Stromal cell of bone marrow (primary cell): ENCODE results near the gene EIF3J.
"Not testable (repeated sequence)": the region's sequence is repeated elsewhere in the genome, so short reads cannot be mapped to it uniquely, and the experiment has no call there.

Source experiments
- DNase-seq: peaks from one replicate; pipeline ENCODE4 v3.0.0-alpha.2; 2012; ENCODE audit warnings: low read depth

Gene EIF3J

DNA sequence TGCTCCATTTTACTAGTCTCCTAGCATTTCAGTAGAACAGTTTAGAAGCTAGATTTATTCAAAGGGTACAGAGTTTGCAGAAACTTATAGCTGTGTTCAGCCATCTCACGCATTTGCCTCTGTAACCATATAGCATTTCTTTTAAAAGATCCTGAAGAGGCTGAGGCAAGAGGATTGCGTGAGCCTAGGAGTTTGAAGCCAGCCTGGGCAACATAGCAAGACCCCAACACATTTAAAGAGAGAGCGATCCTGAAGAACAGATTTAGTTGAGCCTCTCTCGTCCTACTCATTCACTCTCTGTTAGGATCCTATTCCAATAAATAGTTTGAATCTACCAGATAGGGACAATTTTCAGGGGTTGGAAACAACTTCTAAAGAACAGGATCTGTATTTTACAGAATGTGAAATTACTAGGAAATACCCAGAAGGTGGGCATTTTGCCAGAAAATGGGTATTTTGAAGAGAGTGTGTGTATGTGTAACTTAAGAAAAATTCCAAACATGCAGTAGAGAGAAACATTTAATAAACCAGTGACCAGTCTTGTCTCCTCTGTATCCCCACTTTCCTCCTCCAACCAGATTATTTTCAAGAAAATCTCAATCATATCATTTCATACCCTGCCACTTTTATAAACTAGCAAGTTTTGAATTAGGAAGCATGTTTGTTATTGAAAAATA, 4.5 kb downstream of the EIF3J start:
- no peak for DNase-seq

- DNase-seq = no peak
Observed at GRCh38 chr15:44542596-44542995, 5.6 kb downstream of the EIF3J start.

- DNase-seq = not testable (repeated sequence)
Observed at GRCh38 chr15:44544745-44545144, 7.8 kb downstream of the EIF3J start.

DNA sequence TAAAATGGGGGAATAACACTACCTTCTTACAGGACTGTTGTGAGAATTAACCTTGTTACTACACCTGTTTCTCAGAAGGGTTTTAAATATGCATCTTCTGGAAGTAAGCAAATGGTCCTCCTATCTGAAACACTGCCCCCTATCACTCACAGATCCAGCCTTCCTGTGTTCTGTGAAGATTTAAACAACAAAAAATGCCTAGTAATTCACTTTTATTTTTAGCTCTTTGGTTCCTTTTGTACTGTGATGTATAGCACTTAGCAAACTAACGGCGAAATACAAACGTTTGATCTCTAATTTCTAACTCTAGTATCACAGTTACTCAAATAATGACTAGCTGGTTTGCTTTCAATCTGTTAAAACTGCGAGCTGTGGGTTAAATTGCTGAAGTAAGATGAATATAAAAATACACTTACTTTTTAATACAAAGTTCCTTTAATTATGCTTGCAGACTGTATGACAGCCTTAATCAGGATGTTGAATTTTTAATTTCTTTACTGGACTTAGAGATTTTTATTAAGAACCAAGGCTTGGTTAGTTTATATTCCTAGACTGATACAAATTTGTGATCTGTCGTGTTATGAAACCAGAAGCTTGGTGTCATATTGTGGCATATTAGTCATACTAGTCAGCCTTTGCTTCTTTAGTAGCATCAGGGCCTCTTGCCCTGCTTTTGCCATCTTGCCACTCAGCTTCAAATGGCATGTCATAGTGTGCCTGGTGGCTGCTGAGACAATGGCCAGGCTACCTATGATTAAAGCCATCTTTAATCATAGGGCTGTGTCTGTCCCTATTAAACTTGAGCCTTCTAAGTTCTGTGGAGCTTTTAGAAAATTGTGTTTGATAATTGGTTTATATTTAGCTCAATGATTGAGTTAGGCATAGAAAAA, 9.2 kb downstream of the EIF3J start:
- no peak for DNase-seq

DNA sequence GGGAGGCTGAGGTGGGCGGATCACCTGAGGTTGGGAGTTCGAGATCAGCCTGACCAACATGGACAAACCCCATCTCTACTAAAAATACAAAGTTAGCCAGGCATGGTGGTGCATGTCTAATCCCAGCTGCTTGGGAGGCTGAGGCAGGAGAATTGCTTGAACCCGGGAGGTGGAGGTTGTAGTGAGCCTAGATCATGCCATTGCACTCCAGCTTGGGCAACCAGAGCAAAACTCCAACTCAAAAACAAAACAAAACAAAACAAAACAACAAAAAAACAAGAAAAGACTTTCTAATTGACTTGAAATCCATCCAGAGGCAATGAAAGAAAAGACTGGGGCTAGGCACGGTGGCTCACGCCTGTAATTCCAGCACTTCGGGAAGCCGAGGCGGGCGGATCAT, 12.2 kb downstream of the EIF3J start:
- not testable (repeated sequence) for DNase-seq

- no peak for DNase-seq
Observed at GRCh38 chr15:44550256-44550655, 13.3 kb downstream of the EIF3J start.

GRCh38 chr15:44550734-44551133, 13.8 kb downstream of the EIF3J start:
- DNase-seq = no peak

GRCh38 chr15:44554934-44555723, 18.2 kb downstream of the EIF3J start:
- DNase-seq = no peak

GRCh38 chr15:44560926-44561325, 24.0 kb downstream of the EIF3J start:
- not testable (repeated sequence) for DNase-seq

- no peak for DNase-seq
Observed at GRCh38 chr15:44565387-44566154, 28.6 kb downstream of the EIF3J start.

DNA sequence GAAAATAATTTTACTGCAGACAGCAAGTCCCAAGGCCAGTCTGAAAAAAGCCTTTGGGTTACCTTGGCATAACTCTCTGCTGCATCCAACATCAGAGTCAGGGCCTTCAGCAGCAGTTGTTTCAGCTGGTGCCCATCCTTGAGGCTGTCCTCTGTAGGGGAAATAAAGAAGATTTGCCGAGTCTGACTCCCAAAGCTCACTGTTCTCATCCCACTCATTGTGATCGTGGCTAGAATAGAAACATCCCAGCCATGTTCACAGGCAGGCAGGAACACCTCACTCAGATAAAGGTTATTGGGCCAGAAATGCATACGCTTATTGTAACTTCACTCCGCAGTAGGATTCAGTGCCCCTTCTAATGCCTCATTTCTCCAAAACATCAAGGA, 29.2 kb downstream of the EIF3J start:
- DNase-seq = no peak

DNA sequence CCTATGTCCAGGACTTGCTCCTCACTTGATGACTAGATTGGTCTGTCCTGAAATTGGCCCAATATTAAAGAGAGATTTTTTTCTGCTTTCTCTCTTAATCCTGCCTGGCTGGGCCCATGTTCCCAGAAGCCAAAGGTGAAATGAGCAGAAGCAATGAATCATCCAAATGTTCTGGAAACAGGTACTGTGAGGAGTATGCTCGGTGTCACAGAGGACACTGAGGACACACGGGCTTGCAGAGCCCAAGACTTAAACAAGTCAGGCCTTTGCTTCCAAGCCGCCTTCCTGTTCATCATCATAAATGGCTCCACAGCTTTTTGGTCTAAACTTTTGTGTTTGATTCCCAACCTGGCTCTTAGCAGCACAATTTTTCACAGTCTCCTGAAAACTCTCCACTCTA, 31.4 kb downstream of the EIF3J start:
- no peak for DNase-seq

- no peak for DNase-seq
Observed at GRCh38 chr15:44569316-44569715, 32.4 kb downstream of the EIF3J start.

DNA sequence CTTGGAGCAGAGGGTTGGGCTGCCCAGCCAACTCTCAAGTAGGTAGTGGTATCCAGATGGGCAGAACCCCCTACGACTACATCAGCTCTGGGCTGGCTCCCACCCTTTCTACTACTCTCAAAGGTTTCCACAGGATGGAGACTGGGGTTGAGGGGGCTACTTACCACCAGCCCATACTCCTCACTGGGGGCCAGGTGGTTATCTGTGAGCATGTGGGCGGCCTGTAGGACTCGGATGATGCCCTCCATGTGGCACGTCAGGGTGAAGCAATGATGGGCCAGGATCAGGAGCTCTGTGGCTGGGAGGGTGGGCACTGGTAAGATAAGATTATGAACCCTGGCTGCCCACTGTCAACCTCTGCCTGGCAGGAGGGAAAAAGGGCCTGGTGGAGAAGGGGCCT, 33.4 kb downstream of the EIF3J start:
- no peak for DNase-seq

DNA sequence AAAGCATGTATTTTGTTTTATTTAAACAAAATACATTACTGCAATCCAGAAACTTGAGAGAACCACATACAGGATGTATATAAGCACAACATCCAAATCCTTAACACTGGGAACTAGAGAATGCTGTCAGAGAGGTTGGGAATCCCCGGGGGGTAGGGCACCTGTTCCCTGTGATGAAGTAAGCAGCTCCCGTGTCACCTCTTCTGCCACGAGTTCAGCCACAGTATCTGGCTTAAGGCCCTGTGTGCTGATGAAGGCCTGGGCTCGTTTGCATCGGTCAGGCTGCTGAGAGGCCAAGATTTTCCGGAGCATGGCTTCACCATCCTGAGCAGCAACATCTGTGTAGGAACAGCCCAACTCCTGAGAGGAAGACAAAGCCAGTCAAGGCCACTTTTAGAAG, 36.4 kb downstream of the EIF3J start:
- DNase-seq = no peak

DNA sequence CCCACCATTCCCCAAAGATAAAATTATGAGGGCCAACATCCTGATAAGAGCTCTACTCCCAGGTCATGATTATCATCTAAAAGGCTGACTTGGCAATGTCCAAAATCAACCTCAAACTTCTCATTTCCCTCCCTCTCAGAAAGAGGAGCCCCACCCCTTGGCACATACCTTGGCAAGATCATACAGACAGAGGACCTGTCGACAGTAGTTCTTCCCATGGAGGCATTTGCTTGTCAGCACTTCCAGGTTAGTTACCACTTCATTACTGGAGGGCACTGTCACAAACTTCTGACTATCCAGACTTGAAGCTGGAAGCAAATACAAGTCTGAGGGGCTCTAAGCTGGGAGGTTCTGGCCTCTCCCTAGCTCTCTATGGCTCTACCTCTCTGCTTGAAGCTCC, 37.8 kb downstream of the EIF3J start:
- DNase-seq = no peak

DNA sequence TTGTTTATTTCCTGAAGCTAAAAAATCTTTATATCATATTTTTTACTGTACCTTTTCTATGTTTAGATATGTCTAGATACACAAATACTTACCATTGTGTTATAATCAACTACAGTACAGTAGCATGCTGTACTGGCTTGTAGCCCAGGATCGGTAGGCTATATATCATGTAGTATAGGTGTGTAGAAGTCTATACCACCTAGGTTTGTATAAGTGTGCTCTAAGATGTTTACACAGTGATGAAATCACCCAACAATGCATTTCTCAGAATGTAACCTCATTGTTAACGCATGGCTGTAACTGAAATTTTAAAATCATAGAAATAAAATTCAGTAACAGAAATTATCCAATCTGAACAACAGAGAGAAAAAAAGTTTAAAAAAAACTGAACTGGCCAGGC, 43.2 kb downstream of the EIF3J start:
- no peak for DNase-seq

DNA sequence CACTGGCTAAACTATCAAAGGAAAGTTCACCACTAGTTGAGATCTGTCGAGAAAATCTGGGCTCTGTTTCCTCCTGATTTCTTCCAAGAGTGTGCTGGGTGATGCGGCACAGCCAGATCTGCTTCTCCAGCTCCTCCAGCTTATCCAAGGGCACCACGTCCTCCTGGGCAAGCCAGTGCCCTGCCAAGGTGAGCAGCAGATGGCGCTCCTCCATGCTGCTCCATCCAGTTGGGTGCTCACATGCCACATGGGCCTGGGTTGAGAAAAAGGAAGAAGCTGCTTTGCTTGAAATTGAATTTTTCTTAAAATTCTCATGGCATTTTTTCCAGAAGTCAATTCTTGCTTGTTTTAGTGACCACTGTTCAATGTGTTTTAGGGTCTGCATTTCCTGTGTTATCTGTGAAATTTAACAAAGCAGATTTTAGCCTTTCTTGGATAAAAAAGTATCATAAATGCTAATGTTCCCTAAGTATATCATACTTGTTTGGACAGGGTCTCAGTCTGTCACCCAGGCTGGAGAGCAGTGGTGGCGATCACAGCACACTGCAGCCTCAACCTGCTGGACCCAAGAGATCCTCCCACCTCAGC, 47.3 kb downstream of the EIF3J start:
- peak; percentile 6 for DNase-seq

DNA sequence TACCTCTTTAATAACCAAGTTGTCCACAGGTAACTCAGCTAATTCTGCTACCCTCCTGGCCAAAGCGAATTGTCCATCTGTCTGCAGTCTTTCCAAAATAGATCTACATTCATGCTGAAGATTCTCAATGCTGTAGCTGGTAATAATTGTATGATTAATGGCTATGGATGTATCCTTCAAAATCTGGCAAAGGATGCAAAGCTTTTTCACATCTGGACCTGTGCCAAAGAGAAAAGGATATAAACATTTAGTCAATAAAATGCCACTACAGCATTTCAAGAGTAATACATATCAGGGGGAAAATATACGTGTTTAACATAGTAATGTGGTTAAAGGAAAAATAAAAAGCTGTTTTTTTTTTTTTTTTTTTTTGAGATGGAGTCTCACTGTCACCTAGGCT, 48.7 kb downstream of the EIF3J start:
- DNase-seq = no peak

DNA sequence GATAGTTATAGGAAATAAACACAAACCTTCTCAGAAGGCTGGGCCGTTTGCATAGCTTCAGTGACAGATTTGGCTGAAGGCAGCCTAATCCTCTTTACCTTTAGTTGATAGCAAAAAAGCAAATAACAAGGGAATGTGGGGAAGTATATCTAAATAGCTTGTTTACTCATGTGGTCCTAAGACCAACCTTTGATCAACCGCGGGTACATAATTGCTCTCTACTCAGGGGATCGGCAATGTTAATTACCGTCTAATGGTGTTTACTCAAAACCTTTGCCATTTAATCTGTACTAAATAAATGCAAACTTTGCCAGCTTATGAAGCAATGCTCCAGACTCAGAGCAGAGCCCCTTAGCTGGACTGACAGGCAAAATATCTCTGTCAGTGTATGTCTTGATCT, 51.6 kb downstream of the EIF3J start:
- DNase-seq = no peak

- DNase-seq = no peak
Observed at GRCh38 chr15:44591326-44591725, 54.4 kb downstream of the EIF3J start.
